ENCODE results near the gene CRIP2.

CRIP2 gene

DNA sequence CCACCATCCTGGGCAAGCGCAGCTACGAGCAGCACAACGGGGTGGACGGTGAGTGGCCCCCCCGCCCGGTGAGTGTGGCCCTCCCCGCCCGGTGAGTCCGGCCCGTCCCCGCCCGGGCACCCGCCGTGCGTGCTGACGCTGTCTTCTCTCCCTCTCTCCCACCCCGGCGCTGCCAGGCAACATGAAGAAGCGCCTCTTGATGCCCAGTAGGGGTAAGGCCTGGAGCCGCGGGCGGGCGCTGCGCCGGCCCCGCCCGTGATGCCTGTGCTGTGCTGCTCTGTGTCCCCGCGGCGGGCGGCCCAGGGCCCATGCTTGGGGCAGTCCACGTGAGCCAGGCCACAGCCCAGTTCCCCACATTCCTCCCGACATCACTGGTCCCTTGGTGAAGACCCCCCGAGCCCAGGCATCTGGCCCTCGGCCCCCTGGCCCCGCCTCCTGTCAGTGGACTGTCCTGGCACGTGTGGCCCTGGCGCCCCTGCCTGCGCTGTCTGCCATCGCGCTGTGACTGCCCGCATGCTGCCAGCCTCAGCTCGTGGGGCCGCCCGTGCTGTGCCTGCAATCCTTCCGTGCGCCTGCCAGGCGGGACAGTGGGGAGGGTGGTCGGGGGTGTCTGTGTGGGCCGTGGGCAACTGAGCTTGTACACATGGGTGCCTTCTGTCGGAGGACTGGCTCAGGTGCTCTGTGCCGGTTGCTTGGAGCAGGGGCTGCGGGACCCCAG lies 7.9 kb upstream of the CRIP2 start:
- no peak overlapping the region for H3K9ac ChIP-seq (ENCODE audit: low read depth, low read length)
- no peaks in the 10 kb centered on the region for H3K9me3 ChIP-seq (ENCODE audit: insufficient read depth, low read depth, low read length)
- peaks cover 73% of the 10 kb centered on the region for H3K36me3 ChIP-seq (ENCODE audit: insufficient read depth, low read length)
- H3K4me3 ChIP-seq (ENCODE audit: low read length): no peak overlapping the region
- H3K4me1 ChIP-seq (ENCODE audit: insufficient read depth, low read length): no peaks in the 10 kb centered on the region
- no peaks in the 10 kb centered on the region for H3K27me3 ChIP-seq (ENCODE audit: insufficient read depth, low read length)
- WGBS: 96% methylated on average over 53 of the region's 53 CpGs
- no peak overlapping the region for H3K27ac ChIP-seq (ENCODE audit: low read depth, low read length)

GRCh38 chr14:105467249-105467941 lies 7.2 kb upstream of the CRIP2 start:
- WGBS: 94% methylated on average over 20 of the region's 20 CpGs
- no peak overlapping the region for H3K9ac ChIP-seq (ENCODE audit: low read depth, low read length)
- no peaks in the 10 kb centered on the region for H3K27me3 ChIP-seq (ENCODE audit: insufficient read depth, low read length)
- H3K36me3 ChIP-seq (ENCODE audit: insufficient read depth, low read length): peaks cover 69% of the 10 kb centered on the region
- H3K9me3 ChIP-seq (ENCODE audit: insufficient read depth, low read depth, low read length): no peaks in the 10 kb centered on the region
- no peak overlapping the region for H3K27ac ChIP-seq (ENCODE audit: low read depth, low read length)
- H3K4me1 ChIP-seq (ENCODE audit: insufficient read depth, low read length): no peaks in the 10 kb centered on the region
- H3K4me3 ChIP-seq (ENCODE audit: low read length): no peak overlapping the region

GRCh38 chr14:105467942-105468471 lies 6.6 kb upstream of the CRIP2 start:
- WGBS: 96% methylated on average over 22 of the region's 22 CpGs
- Histone ChIP-seq H3K9ac (ENCODE audit: low read depth, low read length) (no peak overlapping the region), H3K9me3 (ENCODE audit: insufficient read depth, low read depth, low read length) (no peaks in the 10 kb centered on the region), H3K27me3 (ENCODE audit: insufficient read depth, low read length) (no peaks in the 10 kb centered on the region), H3K4me3 (ENCODE audit: low read length) (no peak overlapping the region), H3K36me3 (ENCODE audit: insufficient read depth, low read length) (peaks cover 63% of the 10 kb centered on the region), H3K4me1 (ENCODE audit: insufficient read depth, low read length) (no peaks in the 10 kb centered on the region), H3K27ac (ENCODE audit: low read depth, low read length) (no peak overlapping the region)

DNA sequence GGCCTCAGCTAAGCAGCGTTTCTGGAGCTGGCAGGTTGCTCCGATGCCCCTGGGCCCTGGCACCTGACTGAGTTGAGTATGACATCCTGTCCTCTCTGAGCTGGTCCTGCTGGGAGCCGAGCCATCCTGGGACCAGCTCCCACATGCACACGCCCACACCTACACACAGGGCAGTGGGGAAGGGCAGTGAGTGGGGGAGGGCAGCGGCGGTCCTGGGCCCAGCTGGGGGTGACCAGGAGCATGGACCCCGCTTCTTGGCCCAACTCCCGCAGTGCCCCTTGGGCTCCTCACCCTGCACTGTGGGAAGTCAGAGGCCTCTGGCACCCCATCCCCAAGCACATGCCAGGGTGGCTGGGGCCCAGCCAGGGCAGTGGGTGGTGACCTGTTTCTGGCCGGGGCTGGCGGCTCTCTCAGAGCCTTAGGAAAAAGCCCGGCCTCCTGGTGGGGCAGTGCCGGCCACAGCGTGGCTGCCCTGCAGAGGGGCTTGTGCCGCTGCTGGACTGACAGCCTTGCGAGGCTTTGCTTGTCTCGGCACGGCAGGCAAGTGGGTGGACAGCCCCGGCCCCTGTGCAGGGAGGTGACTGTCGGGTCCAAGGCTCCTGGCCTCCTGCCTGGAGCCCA lies 5.9 kb upstream of the CRIP2 start:
- no peaks in the 10 kb centered on the region for H3K4me1 ChIP-seq (ENCODE audit: insufficient read depth, low read length)
- peaks cover 56% of the 10 kb centered on the region for H3K36me3 ChIP-seq (ENCODE audit: insufficient read depth, low read length)

GRCh38 chr14:105469456-105470349 lies 4.9 kb upstream of the CRIP2 start:
- peaks cover 47% of the 10 kb centered on the region for H3K36me3 ChIP-seq (ENCODE audit: insufficient read depth, low read length)
- H3K27me3 ChIP-seq (ENCODE audit: insufficient read depth, low read length): peaks cover under 1% of the 10 kb centered on the region
- WGBS: 94% methylated on average over 54 of the region's 54 CpGs
- no peak overlapping the region for H3K9ac ChIP-seq (ENCODE audit: low read depth, low read length)
- no peak overlapping the region for H3K4me3 ChIP-seq (ENCODE audit: low read length)
- no peaks in the 10 kb centered on the region for H3K4me1 ChIP-seq (ENCODE audit: insufficient read depth, low read length)
- H3K9me3 ChIP-seq (ENCODE audit: insufficient read depth, low read depth, low read length): no peaks in the 10 kb centered on the region
- no peak overlapping the region for H3K27ac ChIP-seq (ENCODE audit: low read depth, low read length)

More for the DNA sequence above, 5.9 kb upstream of the CRIP2 start:
- Histone ChIP-seq H3K9ac (ENCODE audit: low read depth, low read length) (no peak overlapping the region), H3K27me3 (ENCODE audit: insufficient read depth, low read length) (no peaks in the 10 kb centered on the region), H3K9me3 (ENCODE audit: insufficient read depth, low read depth, low read length) (no peaks in the 10 kb centered on the region), H3K4me3 (ENCODE audit: low read length) (no peak overlapping the region), H3K27ac (ENCODE audit: low read depth, low read length) (no peak overlapping the region)
- WGBS: 95% methylated on average over 19 of the region's 19 CpGs

DNA sequence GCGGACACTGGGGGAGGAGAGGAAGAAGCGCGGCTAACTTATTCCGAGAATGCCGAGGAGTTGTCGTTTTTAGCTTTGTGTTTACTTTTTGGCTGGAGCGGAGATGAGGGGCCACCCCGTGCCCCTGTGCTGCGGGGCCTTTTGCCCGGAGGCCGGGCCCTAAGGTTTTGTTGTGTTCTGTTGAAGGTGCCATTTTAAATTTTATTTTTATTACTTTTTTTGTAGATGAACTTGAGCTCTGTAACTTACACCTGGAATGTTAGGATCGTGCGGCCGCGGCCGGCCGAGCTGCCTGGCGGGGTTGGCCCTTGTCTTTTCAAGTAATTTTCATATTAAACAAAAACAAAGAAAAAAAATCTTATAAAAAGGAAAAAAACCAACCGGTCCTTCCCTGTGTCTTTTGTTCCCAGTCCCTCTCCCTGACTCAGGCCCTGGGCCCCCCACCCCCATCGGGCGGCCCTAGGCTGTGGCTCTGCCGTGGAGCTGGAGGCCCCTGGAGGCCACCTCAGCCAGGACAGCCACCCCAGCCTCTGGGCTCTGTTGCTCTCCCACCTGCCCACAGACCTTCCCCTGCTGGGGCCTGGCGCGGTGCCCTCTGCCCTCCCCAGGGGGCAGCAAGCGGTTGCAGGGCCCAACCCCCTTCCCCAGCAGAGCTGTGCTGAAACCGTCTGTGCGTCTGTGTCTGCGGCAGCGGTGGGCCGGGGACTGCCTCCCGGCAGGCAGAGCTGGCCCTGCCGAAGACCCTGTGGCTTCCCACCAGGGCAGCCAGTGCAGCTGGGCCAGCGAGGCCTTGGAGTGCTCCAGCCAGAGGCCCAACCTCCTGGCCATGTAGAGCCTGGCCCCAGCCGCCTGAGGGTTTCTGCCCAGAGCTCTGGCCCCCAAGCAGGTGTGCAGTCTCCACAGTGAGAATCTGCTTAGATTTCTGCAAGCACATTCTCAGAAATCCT lies 4.0 kb upstream of the CRIP2 start:
- Histone ChIP-seq H3K36me3 (ENCODE audit: insufficient read depth, low read length) (peaks cover 39% of the 10 kb centered on the region; the same call in 1 of the 2 replicates), H3K27me3 (ENCODE audit: insufficient read depth, low read length) (peaks cover 10% of the 10 kb centered on the region), H3K4me3 (ENCODE audit: low read length) (no peak overlapping the region), H3K4me1 (ENCODE audit: insufficient read depth, low read length) (no peaks in the 10 kb centered on the region), H3K9ac (ENCODE audit: low read depth, low read length) (no peak overlapping the region), H3K9me3 (ENCODE audit: insufficient read depth, low read depth, low read length) (no peaks in the 10 kb centered on the region), H3K27ac (ENCODE audit: low read depth, low read length) (peak overlapping the region; percentile 62; the same call in 1 of the 2 replicates)
- WGBS: 86% methylated on average over 33 of the region's 34 CpGs

GRCh38 chr14:105471297-105471821 lies 3.3 kb upstream of the CRIP2 start:
- Histone ChIP-seq H3K9me3 (ENCODE audit: insufficient read depth, low read depth, low read length) (no peaks in the 10 kb centered on the region), H3K27me3 (ENCODE audit: insufficient read depth, low read length) (peaks cover 18% of the 10 kb centered on the region), H3K4me3 (ENCODE audit: low read length) (no peak overlapping the region), H3K4me1 (ENCODE audit: insufficient read depth, low read length) (no peaks in the 10 kb centered on the region), H3K27ac (ENCODE audit: low read depth, low read length) (peak overlapping the region; percentile 62; the same call in 1 of the 2 replicates), H3K36me3 (ENCODE audit: insufficient read depth, low read length) (peaks cover 31% of the 10 kb centered on the region; the same call in 1 of the 2 replicates), H3K9ac (ENCODE audit: low read depth, low read length) (no peak overlapping the region)
- 71% methylated on average over 17 of the region's 19 CpGs for WGBS

DNA sequence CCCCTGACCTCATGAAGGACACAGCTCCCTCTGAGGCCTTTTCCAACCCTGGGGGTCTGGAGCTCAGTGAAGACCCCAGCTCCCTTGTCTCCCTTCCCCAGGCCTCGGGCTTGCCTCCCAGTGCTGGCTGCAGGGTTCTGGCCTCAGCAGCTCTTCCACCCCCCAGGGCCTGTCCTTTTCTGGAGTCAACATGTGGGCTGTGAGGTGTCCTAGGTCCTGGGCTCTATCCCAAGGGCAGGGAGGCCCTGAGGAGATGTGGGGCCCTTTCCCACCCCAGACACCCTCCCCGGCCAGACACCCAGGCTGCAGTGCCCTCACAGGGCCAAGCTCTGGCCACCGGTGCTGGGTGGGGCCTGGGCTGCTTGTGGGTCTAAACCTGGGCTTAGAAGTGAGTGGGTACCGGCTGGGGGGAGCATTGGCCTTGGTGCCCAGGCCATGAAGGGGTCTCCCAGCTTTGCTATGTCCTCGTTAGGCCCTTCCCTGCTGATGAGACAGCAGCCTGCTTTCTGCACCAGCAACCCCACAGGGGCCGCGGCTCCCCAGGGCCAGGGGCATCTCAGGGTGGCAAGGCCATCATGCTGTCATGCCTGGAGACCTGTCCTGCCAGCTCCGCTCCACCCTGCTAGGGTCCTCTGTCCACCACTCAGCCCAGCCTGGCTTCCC lies 2.7 kb upstream of the CRIP2 start:
- WGBS: 92% methylated on average over 8 of the region's 8 CpGs
- H3K27ac ChIP-seq (ENCODE audit: low read depth, low read length): no peak overlapping the region
- H3K9ac ChIP-seq (ENCODE audit: low read depth, low read length): no peak overlapping the region
- H3K36me3 ChIP-seq (ENCODE audit: insufficient read depth, low read length): peaks cover 26% of the 10 kb centered on the region; the same call in 1 of the 2 replicates
- H3K27me3 ChIP-seq (ENCODE audit: insufficient read depth, low read length): peaks cover 23% of the 10 kb centered on the region
- H3K4me1 ChIP-seq (ENCODE audit: insufficient read depth, low read length): no peaks in the 10 kb centered on the region
- H3K4me3 ChIP-seq (ENCODE audit: low read length): no peak overlapping the region
- H3K9me3 ChIP-seq (ENCODE audit: insufficient read depth, low read depth, low read length): no peaks in the 10 kb centered on the region

GRCh38 chr14:105472486-105472991 lies 2.1 kb upstream of the CRIP2 start:
- Histone ChIP-seq H3K36me3 (ENCODE audit: insufficient read depth, low read length) (peaks cover 20% of the 10 kb centered on the region; the same call in 1 of the 2 replicates), H3K27me3 (ENCODE audit: insufficient read depth, low read length) (peaks cover 29% of the 10 kb centered on the region), H3K9ac (ENCODE audit: low read depth, low read length) (no peak overlapping the region), H3K27ac (ENCODE audit: low read depth, low read length) (no peak overlapping the region), H3K4me1 (ENCODE audit: insufficient read depth, low read length) (no peaks in the 10 kb centered on the region), H3K9me3 (ENCODE audit: insufficient read depth, low read depth, low read length) (no peaks in the 10 kb centered on the region), H3K4me3 (ENCODE audit: low read length) (no peak overlapping the region)
- 91% methylated on average over 12 of the region's 12 CpGs for WGBS

All from HUES64 (cell line).